Keratinocyte (primary cell): ENCODE measurements around the gene IL17D. TPM values are rescaled to one million over a fixed set of nuclear protein-coding genes. Genes with fewer than 3 reads are reported as not detected.

Source experiments
- DNase-seq: peaks from one replicate; pipeline ENCODE4 v3.0.0-alpha.2; 2011; ENCODE audit warnings: low read depth, missing footprints, low spot score
- FAIRE-seq: peaks from 2 replicates; lab custom pipeline; 2011; peaks lifted over from hg19 to GRCh38; lab: Jason Lieb, UNC
- H2AFZ ChIP-seq: 2 replicates; pipeline ENCODE4 v1.6.0; 2012; ENCODE audit warnings: low read length, control low read depth, inconsistent platforms; ENCODE audit not compliant: control insufficient read depth
- H3K27ac ChIP-seq: 2 replicates; pipeline ENCODE4 v1.5.1; 2011; ENCODE audit warnings: low read length; ENCODE audit not compliant: control insufficient read depth, insufficient read depth
- H3K27me3 ChIP-seq: 3 replicates; pipeline ENCODE4 v1.6.0; 2011; ENCODE audit warnings: low read length; ENCODE audit not compliant: control insufficient read depth, insufficient read depth; ENCODE audit errors: extremely low read depth
- H3K36me3 ChIP-seq, 2 experiments: 2 replicates in 1 of 2; 3 replicates in 1 of 2; pipeline ENCODE4 v1.5.1; 2011; ENCODE audit warnings: low read length in 2 of 2, mild to moderate bottlenecking in 1 of 2; ENCODE audit not compliant: control insufficient read depth in 2 of 2, insufficient read depth in 2 of 2; ENCODE audit errors: extremely low read depth in 1 of 2
- H3K4me1 ChIP-seq: 3 replicates; pipeline ENCODE4 v1.5.1; 2011; ENCODE audit warnings: low read length; ENCODE audit not compliant: control insufficient read depth, insufficient read depth; ENCODE audit errors: extremely low read depth
- H3K4me2 ChIP-seq: 3 replicates; pipeline ENCODE4 v1.6.0; 2011; ENCODE audit warnings: low read depth, low read length; ENCODE audit not compliant: control insufficient read depth, insufficient read depth; ENCODE audit errors: extremely low read depth
- H3K4me3 ChIP-seq, 3 experiments: fragments of 200-600 bp in 1 of 3; sonication (generic) in 1 of 3; 2 replicates in 2 of 3; 3 replicates in 1 of 3; pipeline ENCODE4 v1.5.1; 2011 to 2016; ENCODE audit warnings: low read length in 3 of 3, mild to moderate bottlenecking in 3 of 3, control low read depth in 2 of 3, inconsistent platforms in 1 of 3, low read depth in 1 of 3, mixed read lengths in 1 of 3, mixed run types in 1 of 3, moderate library complexity in 1 of 3; ENCODE audit not compliant: control insufficient read depth in 2 of 3, insufficient read depth in 2 of 3; ENCODE audit errors: extremely low read depth in 1 of 3
- H3K79me2 ChIP-seq: 2 replicates; pipeline ENCODE4 v1.6.0; 2012; ENCODE audit warnings: low read length; ENCODE audit not compliant: control insufficient read depth, insufficient read depth
- H3K9ac ChIP-seq: 3 replicates; pipeline ENCODE4 v1.6.0; 2011; ENCODE audit warnings: low read length; ENCODE audit not compliant: control insufficient read depth, insufficient read depth; ENCODE audit errors: extremely low read depth
- H3K9me1 ChIP-seq: 3 replicates; pipeline ENCODE4 v1.6.0; 2011; ENCODE audit warnings: low read length; ENCODE audit not compliant: control insufficient read depth, insufficient read depth; ENCODE audit errors: extremely low read depth
- H3K9me3 ChIP-seq: 2 replicates; pipeline ENCODE4 v1.5.1; 2012; ENCODE audit warnings: low read depth, low read length; ENCODE audit not compliant: control insufficient read depth
- H4K20me1 ChIP-seq: 3 replicates; pipeline ENCODE4 v1.6.0; 2011; ENCODE audit warnings: low read length; ENCODE audit not compliant: control insufficient read depth, insufficient read depth; ENCODE audit errors: extremely low read depth
- CTCF ChIP-seq, 3 experiments: IDR thresholded peaks in 1 of 3; conservative IDR thresholded peaks in 1 of 3; optimal IDR thresholded peaks in 1 of 3; 2 replicates in 2 of 3; 3 replicates in 1 of 3; pipeline versions ENCODE3 to v1.5.1; 2011; ENCODE audit warnings: low read length in 3 of 3, mild to moderate bottlenecking in 3 of 3, moderate library complexity in 2 of 3, control low read depth in 1 of 3, inconsistent platforms in 1 of 3; ENCODE audit not compliant: insufficient read depth in 2 of 3; ENCODE audit errors: extremely low read depth in 1 of 3
- EZH2 ChIP-seq: IDR thresholded peaks from one replicate; pipeline ENCODE4 v1.6.1; 2012; ENCODE audit warnings: inconsistent platforms, mild to moderate bottlenecking, low read length, moderate library complexity
- dilution Hi-C: fragments of 300-500 bp; cut with MboI; formaldehyde crosslinking; loops from one replicate; pipeline ENCODE4 v1.7.0; 2020; ENCODE audit warnings: low sequenced_read_pairs; ENCODE audit not compliant: extremely low pct_ligation_motif_present
- polyA plus RNA-seq, 5 experiments: library from polyadenylated mRNA; depleted of rRNA in 3 of 5; stranded (reverse) in 3 of 5; stranded (forward) in 1 of 5; unstranded in 1 of 5; fragments of >200 nt; gene quantifications; 1 replicate in 1 of 5; 2 replicates in 3 of 5; 3 replicates in 1 of 5; pipeline versions ENCODE4 v1.2.1 to v1.2.3, GENCODE V29; 2011 to 2012; ENCODE audit warnings: missing spikeins in 2 of 5, low read depth in 1 of 5, low replicate concordance in 1 of 5

Gene IL17D
- polyA plus RNA-seq, 1 donor (not counting 4 experiments of a cell fraction or from before 2014, with no cell fraction given) = 0.09 TPM

GRCh38 chr13:20691616-20692015 is 11.9 kb upstream of the IL17D start:
- no peaks in the 10 kb centered on the region for H3K4me1 ChIP-seq
- dilution Hi-C loops = no loop called here
- no peak overlapping the region for H3K9ac ChIP-seq
- no peak for FAIRE-seq
- H4K20me1 ChIP-seq = peaks cover 5% of the 10 kb centered on the region
- no peak overlapping the region for H3K4me3 ChIP-seq
- H3K79me2 ChIP-seq = no peaks in the 10 kb centered on the region
- no peaks in the 10 kb centered on the region for H3K9me1 ChIP-seq
- no peaks in the 10 kb centered on the region for H3K27me3 ChIP-seq
- H2AFZ ChIP-seq = no peak overlapping the region
- TF ChIP-seq EZH2 (no peak), CTCF (optimal IDR thresholded peaks at IDR 0.05 in 1 of 3, IDR thresholded peaks at IDR 0.05 in 1 of 3, conservative IDR thresholded peaks at IDR 0.05 in 1 of 3; ENCODE audit: extremely low read depth in 1 of 3, insufficient read depth in 2 of 3, low read length in 3 of 3) (no peak)
- no peak for DNase-seq
- no peaks in the 10 kb centered on the region for H3K9me3 ChIP-seq
- H3K36me3 ChIP-seq = no peaks in the 10 kb centered on the region
- H3K4me2 ChIP-seq = no peak overlapping the region
- H3K27ac ChIP-seq = no peak overlapping the region

- Histone ChIP-seq H3K4me3 (no peak overlapping the region), H3K27ac (no peak overlapping the region), H3K4me2 (no peak overlapping the region), H4K20me1 (peaks cover 5% of the 10 kb centered on the region), H3K9me1 (no peaks in the 10 kb centered on the region), H3K27me3 (no peaks in the 10 kb centered on the region), H3K79me2 (no peaks in the 10 kb centered on the region), H3K9me3 (no peaks in the 10 kb centered on the region), H3K36me3 (no peaks in the 10 kb centered on the region), H2AFZ (no peak overlapping the region), H3K9ac (no peak overlapping the region), H3K4me1 (no peaks in the 10 kb centered on the region)
- no peak for FAIRE-seq
- TF ChIP-seq CTCF (optimal IDR thresholded peaks at IDR 0.05 in 1 of 3, IDR thresholded peaks at IDR 0.05 in 1 of 3, conservative IDR thresholded peaks at IDR 0.05 in 1 of 3; ENCODE audit: extremely low read depth in 1 of 3, insufficient read depth in 2 of 3, low read length in 3 of 3) (no peak), EZH2 (no peak)
- dilution Hi-C loops = no loop called here
- DNase-seq = no peak
Measured at GRCh38 chr13:20696073-20696472, 7.4 kb upstream of the IL17D start.
